ENCODE results near the gene HMOX1. TPM values are rescaled to one million over a fixed set of nuclear protein-coding genes. Genes with fewer than 3 reads are reported as not detected.
"Not testable (repeated sequence)": the region's sequence is repeated elsewhere in the genome, so short reads cannot be mapped to it uniquely, and the experiment has no call there.

Gene HMOX1
- total RNA-seq, 4 donors from 2014 or later = 11.4 to 131 (median 22.2) TPM

- Histone ChIP-seq H3K27me3 (no peaks in the 10 kb centered on the region), H3K4me1 (no peaks in the 10 kb centered on the region), H3K9me3 (no peaks in the 10 kb centered on the region), H3K4me3 (no peak overlapping the region), H3K27ac (no peak overlapping the region), H3K36me3 (no peaks in the 10 kb centered on the region)
- no peak for ATAC-seq
- no peak for DNase-seq
- intact Hi-C loops (cut with DNase I; ENCODE audit: low total_unique reads) (loop anchor here (10.0 kb wide), 2 partner anchors 75 to 765 kb away; no protein-coding TSS in a partner anchor), in situ Hi-C loops (cut with MboI; ENCODE audit: low sequenced_read_pairs in 4 of 4) (no loop called here)
- no peak for TF ChIP-seq CTCF (IDR thresholded peaks at IDR 0.05 in 4 of 5, conservative IDR thresholded peaks at IDR 0.05 in 1 of 5)
- no peak for TF ChIP-seq POLR2A (IDR thresholded peaks at IDR 0.05)
Measured at GRCh38 chr22:35359380-35360065, 21.4 kb upstream of the HMOX1 start.

GRCh38 chr22:35361001-35361558 lies 19.8 kb upstream of the HMOX1 start:
- no peak for ATAC-seq

DNA sequence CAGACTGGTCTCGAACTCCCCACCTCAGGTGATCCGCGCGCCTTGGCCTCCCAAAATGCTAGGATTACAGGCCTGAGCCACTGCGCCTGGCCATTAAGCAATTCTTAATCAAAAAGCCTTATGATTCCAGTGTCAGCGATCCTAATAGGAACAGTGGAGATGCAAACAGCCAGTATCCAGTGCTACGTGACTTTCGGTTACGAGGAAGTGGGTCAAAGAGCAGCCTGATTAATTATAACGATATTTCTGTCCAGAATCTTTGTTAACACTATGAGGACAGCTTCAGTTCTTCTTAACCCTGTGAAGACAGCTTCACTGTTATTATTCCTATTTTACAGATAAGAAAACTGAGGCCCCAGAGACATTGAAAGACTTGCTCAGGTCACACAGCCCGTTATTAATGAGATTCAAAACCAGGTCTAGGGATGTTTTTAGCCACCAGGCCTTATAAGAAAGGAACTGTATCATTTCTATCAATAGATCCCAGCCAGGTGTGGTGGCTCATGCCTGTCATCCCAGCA lies 17.3 kb upstream of the HMOX1 start:
- intact Hi-C loops (cut with DNase I; ENCODE audit: low total_unique reads) (no loop called here), in situ Hi-C loops (cut with MboI; ENCODE audit: low sequenced_read_pairs in 4 of 4) (no loop called here)
- Histone ChIP-seq H3K9me3 (no peaks in the 10 kb centered on the region), H3K4me1 (peaks cover 0 to 3% of the 10 kb centered on the region in 2 donors), H3K4me3 (no peak overlapping the region), H3K27ac (no peak overlapping the region), H3K27me3 (no peaks in the 10 kb centered on the region), H3K36me3 (no peaks in the 10 kb centered on the region)
- DNase-seq (no peak), ATAC-seq (no peak)
- no peak for TF ChIP-seq POLR2A (IDR thresholded peaks at IDR 0.05)
- TF ChIP-seq CTCF (IDR thresholded peaks at IDR 0.05 in 4 of 5, conservative IDR thresholded peaks at IDR 0.05 in 1 of 5) = no peak

More at GRCh38 chr22:35361001-35361558, 19.8 kb upstream of the HMOX1 start:
- Histone ChIP-seq H3K27me3 (no peaks in the 10 kb centered on the region), H3K27ac (no peak overlapping the region), H3K4me3 (no peak overlapping the region), H3K36me3 (no peaks in the 10 kb centered on the region), H3K9me3 (no peaks in the 10 kb centered on the region), H3K4me1 (no peaks in the 10 kb centered on the region)
- DNase-seq = no peak
- intact Hi-C loops (cut with DNase I; ENCODE audit: low total_unique reads) = no loop called here
- in situ Hi-C loops (cut with MboI; ENCODE audit: low sequenced_read_pairs in 4 of 4) = no loop called here
- TF ChIP-seq CTCF (IDR thresholded peaks at IDR 0.05 in 4 of 5, conservative IDR thresholded peaks at IDR 0.05 in 1 of 5) (no peak), POLR2A (IDR thresholded peaks at IDR 0.05) (no peak)

DNA sequence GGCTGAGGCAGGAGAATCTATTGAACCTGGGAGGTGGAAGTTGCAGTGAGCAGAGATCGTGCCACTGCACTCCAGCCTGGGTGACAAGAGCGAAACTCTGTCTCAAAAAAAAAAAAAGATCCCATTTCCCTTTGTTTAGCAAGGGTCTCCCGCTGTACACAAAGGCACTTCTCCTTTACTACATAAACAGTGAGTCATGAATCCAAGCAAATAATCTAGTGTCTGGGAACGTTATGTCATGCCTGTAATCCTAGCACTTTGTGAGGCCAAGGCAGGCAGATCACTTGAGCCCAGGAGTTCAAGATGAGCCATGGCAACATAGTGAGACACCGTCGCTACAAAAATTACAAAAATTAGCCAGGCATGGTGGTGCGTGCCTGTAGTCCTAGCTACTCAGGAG lies 16.7 kb upstream of the HMOX1 start:
- H3K4me1 ChIP-seq; H3K36me3 ChIP-seq; H3K9me3 ChIP-seq; DNase-seq; H3K27me3 ChIP-seq; H3K4me3 ChIP-seq; H3K27ac ChIP-seq; in situ Hi-C loops (cut with MboI; ENCODE audit: low sequenced_read_pairs in 4 of 4); intact Hi-C loops (cut with DNase I; ENCODE audit: low total_unique reads): not testable (repeated sequence)
- ATAC-seq = peak; percentile 40 to 55

- TF ChIP-seq POLR2A (IDR thresholded peaks at IDR 0.05) = no peak
- TF ChIP-seq CTCF (IDR thresholded peaks at IDR 0.05 in 4 of 5, conservative IDR thresholded peaks at IDR 0.05 in 1 of 5) = no peak
- Histone ChIP-seq H3K36me3 (no peaks in the 10 kb centered on the region), H3K27ac (no peak overlapping the region), H3K27me3 (no peaks in the 10 kb centered on the region), H3K4me3 (no peak overlapping the region), H3K9me3 (no peaks in the 10 kb centered on the region), H3K4me1 (peaks cover 3 to 21% of the 10 kb centered on the region in 2 donors)
- ATAC-seq (no peak), DNase-seq (no peak)
- intact Hi-C loops (cut with DNase I; ENCODE audit: low total_unique reads) (no loop called here), in situ Hi-C loops (cut with MboI; ENCODE audit: low sequenced_read_pairs in 4 of 4) (no loop called here)
Measured at GRCh38 chr22:35367331-35367886, 13.5 kb upstream of the HMOX1 start.
